NCI-H1092 (cell line): ENCODE results near the gene OR5B2.
"Not testable (repeated sequence)": the region's sequence is repeated elsewhere in the genome, so short reads cannot be mapped to it uniquely, and the experiment has no call there.

Source experiments
- DNase-seq: peaks from one replicate; lab custom pipeline; 2025; lab: John Stamatoyannopoulos, UW

OR5B2 gene

GRCh38 chr11:58428021-58428420 is at the start of gene OR5B2:
Gene OR5B2, minus strand, starts transcription at chr11:58428121. Its CDS starts 4,860 bp downstream, at chr11:58423261.
- no peak for DNase-seq

GRCh38 chr11:58471892-58472291 is 44.0 kb upstream of the OR5B2 start:
- DNase-seq, result no peak

- no peak for DNase-seq
Observed at GRCh38 chr11:58466293-58466692, 38.4 kb upstream of the OR5B2 start.

- DNase-seq, result no peak
Observed at GRCh38 chr11:58465690-58466089, 37.8 kb upstream of the OR5B2 start.

- no peak for DNase-seq
Observed at GRCh38 chr11:58451585-58451984, 23.7 kb upstream of the OR5B2 start.

GRCh38 chr11:58446294-58446693 is 18.4 kb upstream of the OR5B2 start:
- DNase-seq, result no peak

GRCh38 chr11:58444300-58444699 is 16.4 kb upstream of the OR5B2 start:
- DNase-seq, result no peak

- DNase-seq, result no peak
Observed at GRCh38 chr11:58442136-58442535, 14.2 kb upstream of the OR5B2 start, which contains the start of gene OR5B12. Gene OR5B12, minus strand, starts transcription at chr11:58442236. Its CDS starts 2,085 bp downstream, at chr11:58440151.

- DNase-seq, result no peak
Observed at GRCh38 chr11:58438486-58438885, 10.6 kb upstream of the OR5B2 start.

- no peak for DNase-seq
Observed at GRCh38 chr11:58434217-58434616, 6.3 kb upstream of the OR5B2 start.

- no peak for DNase-seq
Observed at GRCh38 chr11:58433638-58434203, 5.8 kb upstream of the OR5B2 start.

GRCh38 chr11:58429273-58429672 is 1.4 kb upstream of the OR5B2 start:
- no peak for DNase-seq

- no peak for DNase-seq
Observed at GRCh38 chr11:58406774-58407173, 21.1 kb downstream of the OR5B2 start, which contains the start of gene OR5B3. Gene OR5B3, minus strand, starts transcription at chr11:58406874. Its CDS starts 3,465 bp downstream, at chr11:58403409.

- not testable (repeated sequence) for DNase-seq
Observed at GRCh38 chr11:58399622-58400021, 28.3 kb downstream of the OR5B2 start.

- no peak for DNase-seq
Observed at GRCh38 chr11:58395581-58395980, 32.3 kb downstream of the OR5B2 start.

GRCh38 chr11:58394195-58394594 is 33.7 kb downstream of the OR5B2 start:
- no peak for DNase-seq

- no peak for DNase-seq
Observed at GRCh38 chr11:58392746-58393145, 35.2 kb downstream of the OR5B2 start.

GRCh38 chr11:58391879-58392278 is 36.0 kb downstream of the OR5B2 start:
- no peak for DNase-seq

GRCh38 chr11:58390551-58391063 is 37.3 kb downstream of the OR5B2 start:
- no peak for DNase-seq
